K562 (cell line): ENCODE measurements around the gene CFAP73. TPM values are rescaled to one million over a fixed set of nuclear protein-coding genes. Genes with fewer than 3 reads are reported as not detected.
A peak's percentile ranks its signal among the peaks of the same experiment; 100 is the strongest.

ENCODE experiments used
- ATAC-seq: fragments of 200-7000 bp; cut with Tn5 transposase; 3 replicates; pipeline ENCODE4 v1.9.1; 2020; ENCODE audit warnings: moderate library complexity
- BruUV-seq: library from RNA; stranded (reverse); fragments of 400-500 nt; replicated peaks from 2 replicates; lab custom pipeline; 2021; lab: Mats Ljungman, UMichigan
- CTCF ChIA-PET: fragments of 300-600 bp; formaldehyde crosslinking; extraction: SDS; loops from one replicate; lab custom pipeline; 2021; ENCODE audit warnings: low intra/inter-chr PET ratio; lab: Yijun Ruan, JAX
- POLR2A ChIA-PET: fragments of 300-600, 350-650 bp; sonication (Branson Sonifier 250); formaldehyde crosslinking; extraction: SDS; loops from one replicate; lab custom pipeline; 2021; ENCODE audit warnings: antibody characterized with exemption, inconsistent platforms; lab: Yijun Ruan, JAX
- DNase-seq, 4 experiments: peaks; one replicate each; pipeline versions ENCODE4 v3.0.0 to v3.0.0-alpha.2; 2011 to 2018; ENCODE audit warnings: low spot score in 3 of 4, mixed read lengths in 3 of 4; ENCODE audit errors: extremely low read depth in 1 of 4
- FAIRE-seq: peaks from 2 replicates; lab custom pipeline; 2011; peaks lifted over from hg19 to GRCh38; lab: Jason Lieb, UNC
- H2AFZ ChIP-seq: 2 replicates; pipeline ENCODE4 v1.6.0; 2011; ENCODE audit warnings: low read depth, low read length, control low read depth, inconsistent platforms
- H3K27ac ChIP-seq: fragments of 200-600 bp; 3 replicates; pipeline ENCODE4 v1.8.0; 2011; ENCODE audit warnings: low read depth, mild to moderate bottlenecking, control low read depth, inconsistent platforms, low read length, moderate library complexity, mixed read lengths; ENCODE audit errors: extremely low read depth
- H3K27me3 ChIP-seq, 2 experiments: fragments of 300-600 bp in 1 of 2; 2 replicates in 1 of 2; 3 replicates in 1 of 2; pipeline versions ENCODE4 v1.6.0 to v1.8.0; 2011; ENCODE audit warnings: inconsistent platforms in 2 of 2, low read length in 2 of 2, mild to moderate bottlenecking in 1 of 2, mixed read lengths in 1 of 2, moderate library complexity in 1 of 2; ENCODE audit not compliant: control insufficient read depth in 2 of 2, insufficient read depth in 2 of 2
- H3K36me3 ChIP-seq: fragments of 300-600 bp; 3 replicates; pipeline ENCODE4 v1.8.0; 2011; ENCODE audit warnings: mild to moderate bottlenecking, low read length, inconsistent platforms; ENCODE audit not compliant: control insufficient read depth, insufficient read depth
- H3K4me1 ChIP-seq, 2 experiments: fragments of 200-600 bp in 1 of 2; replicated peaks in 1 of 2; 2 replicates in 1 of 2; 3 replicates in 1 of 2; pipeline versions ENCODE4 v1.5.1 to v1.8.0; 2011; ENCODE audit warnings: inconsistent platforms in 2 of 2, low read length in 2 of 2, mild to moderate bottlenecking in 1 of 2, mixed read lengths in 1 of 2, moderate library complexity in 1 of 2; ENCODE audit not compliant: control insufficient read depth in 2 of 2, insufficient read depth in 2 of 2
- H3K4me2 ChIP-seq: 2 replicates; pipeline ENCODE4 v1.6.1; 2011; ENCODE audit warnings: low read length, control low read depth, inconsistent platforms, mixed read lengths; ENCODE audit not compliant: insufficient read depth
- H3K4me3 ChIP-seq: fragments of 200-600 bp; sonication (generic), shearing (Covaris generic); 2 replicates; pipeline ENCODE4 v1.5.1; 2016; ENCODE audit warnings: control low read depth, inconsistent platforms
- H3K79me2 ChIP-seq: fragments of 200-600 bp; 3 replicates; pipeline ENCODE4 v1.8.0; 2011; ENCODE audit warnings: low read length, inconsistent platforms; ENCODE audit not compliant: control insufficient read depth, insufficient read depth
- H3K9ac ChIP-seq, 2 experiments: 2 replicates each; pipeline versions ENCODE4 v1.6.0 to v1.6.1; 2011; ENCODE audit warnings: low read depth in 2 of 2, low read length in 2 of 2, control low read depth in 1 of 2, inconsistent platforms in 1 of 2, mild to moderate bottlenecking in 1 of 2, mixed read lengths in 1 of 2; ENCODE audit not compliant: insufficient read depth in 1 of 2
- H3K9me1 ChIP-seq: one replicate; pipeline ENCODE4 v1.6.0; 2011; ENCODE audit warnings: inconsistent platforms, mild to moderate bottlenecking, low read length, moderate library complexity; ENCODE audit not compliant: control insufficient read depth, insufficient read depth
- H3K9me3 ChIP-seq: replicated peaks from 2 replicates; pipeline ENCODE4 v1.5.1; 2011; ENCODE audit warnings: low read depth, low read length, inconsistent platforms; ENCODE audit not compliant: control insufficient read depth, insufficient read depth
- H4K20me1 ChIP-seq: replicated peaks from 2 replicates; pipeline ENCODE4 v1.6.1; 2011; ENCODE audit warnings: low read length, inconsistent platforms, mixed read lengths; ENCODE audit not compliant: control insufficient read depth, insufficient read depth
- ATF7 ChIP-seq: fragments of 450-650 bp; IDR thresholded peaks from 2 replicates; pipeline ENCODE4 v1.7.1; 2014; ENCODE audit warnings: mild to moderate bottlenecking, moderate library complexity
- FOS ChIP-seq: IDR thresholded peaks from 3 replicates; pipeline ENCODE4 v1.6.1; 2011; ENCODE audit not compliant: insufficient read length; ENCODE audit errors: extremely low read depth
- HMGN3 ChIP-seq: IDR thresholded peaks from 2 replicates; pipeline ENCODE4 v1.6.1; 2011; ENCODE audit warnings: borderline replicate concordance, low read depth, mild to moderate bottlenecking, mixed read lengths, low read length; ENCODE audit not compliant: insufficient read length; ENCODE audit errors: extremely low read depth
- KDM1A ChIP-seq, 2 experiments: fragments of 450-650 bp; IDR thresholded peaks; 2 replicates each; pipeline ENCODE4 v1.6.1; 2016; ENCODE audit warnings: mild to moderate bottlenecking in 2 of 2
- NUFIP1 ChIP-seq: fragments of 450-650 bp; IDR thresholded peaks from 2 replicates; pipeline ENCODE4 v1.6.1; 2018; ENCODE audit not compliant: partially characterized antibody
- PPARD ChIP-seq: fragments of 250-450 bp; sonication (Bioruptor Pico); IDR thresholded peaks from 2 replicates; pipeline ENCODE4 v1.8.0; 2022; ENCODE audit warnings: inconsistent platforms, mild to moderate bottlenecking, moderate library complexity
- ZNF699 ChIP-seq: fragments of 250-450 bp; sonication (Bioruptor Pico); IDR thresholded peaks from 2 replicates; pipeline ENCODE4 v1.8.0; 2021; ENCODE audit warnings: mild to moderate bottlenecking, moderate library complexity; ENCODE audit not compliant: insufficient replicate concordance
- WGBS: fragments of 100-300 bp; shearing (Covaris generic); methylation state at CpG from one replicate; pipeline ENCODE4 v1.1.6; 2016; ENCODE audit warnings: low coverage, mixed read lengths; ENCODE audit not compliant: insufficient coverage; ENCODE audit errors: missing lambda C conversion rate; 5-methylcytosine and 5-hydroxymethylcytosine counted together
- in situ Hi-C: fragments of 300-500 bp; cut with MboI; formaldehyde crosslinking; loops from 4 replicates; pipeline ENCODE4 v1.15.0; 2018; ENCODE audit warnings: inconsistent platforms, mixed read lengths
- intact Hi-C: fragments of 100-400 bp; cut with micrococcal nuclease; formaldehyde crosslinking; loops from 2 replicates; pipeline ENCODE4 v1.14.2; 2022
- polyA plus RNA-seq, 8 experiments: library from polyadenylated mRNA; depleted of rRNA in 4 of 8; stranded (reverse) in 5 of 8; unstranded in 3 of 8; fragments of >200 nt; fragmentation: Nextera tagmentation in 2 of 8; fragmentation: Illumina TruSeq in 1 of 8; extraction: Ambion mirVana in 2 of 8; extraction: Trizol in 1 of 8; gene quantifications; 2 replicates each; pipeline versions ENCODE4 v1.2.1 to v1.2.3, GENCODE V29; 2011 to 2014; ENCODE audit warnings: inconsistent platforms in 1 of 8, missing spikeins in 1 of 8
- total RNA-seq, 7 experiments: library from RNA; depleted of rRNA in 6 of 7; stranded (reverse); fragments of >200 nt in 6 of 7; fragmentation: Illumina TruSeq in 2 of 7; extraction: Trizol in 2 of 7; gene quantifications; 2 replicates each; pipeline versions ENCODE4 v1.2.1 to v1.2.3, GENCODE V29; 2011 to 2021; ENCODE audit warnings: low replicate concordance in 1 of 7
- TF ChIP-seq, protein P1 (sequence below): sonication (generic); formaldehyde crosslinking; IDR thresholded peaks from 2 replicates; pipeline ENCODE4 v1.8.1; 2023; ENCODE audit warnings: mild to moderate bottlenecking, missing genetic modification reagents, moderate library complexity
- TF ChIP-seq, protein P2 (sequence below), 3 experiments: fragments of 200-800 bp in 1 of 3; fragments of 250-450 bp in 1 of 3; fragments of 450-650 bp in 1 of 3; sonication (Bioruptor Pico) in 1 of 3; sonication (Bioruptor generic) in 1 of 3; formaldehyde crosslinking in 1 of 3; IDR thresholded peaks; 2 replicates each; pipeline versions ENCODE4 v1.6.1 to v1.8.0; 2016 to 2022; ENCODE audit warnings: mild to moderate bottlenecking in 2 of 3, missing genetic modification characterization in 2 of 3, missing compliant biosample characterization in 1 of 3, moderate library complexity in 1 of 3
- TF ChIP-seq, protein P3 (sequence below): IDR thresholded peaks from 2 replicates; pipeline ENCODE4 v1.6.1; 2011; ENCODE audit warnings: borderline replicate concordance, low read depth, mild to moderate bottlenecking, moderate library complexity, low read length; ENCODE audit not compliant: insufficient read depth, poor library complexity, severe bottlenecking
- TF ChIP-seq, protein P4 (sequence below): fragments of 250-450 bp; sonication (Bioruptor Pico); IDR thresholded peaks from 2 replicates; pipeline ENCODE4 v1.4.0; 2020

CFAP73 gene
- total and polyA plus RNA-seq, 9 of the 15 experiments (the other 6 are each of a cell fraction or from before 2014, with no cell fraction given): not detected

DNA sequence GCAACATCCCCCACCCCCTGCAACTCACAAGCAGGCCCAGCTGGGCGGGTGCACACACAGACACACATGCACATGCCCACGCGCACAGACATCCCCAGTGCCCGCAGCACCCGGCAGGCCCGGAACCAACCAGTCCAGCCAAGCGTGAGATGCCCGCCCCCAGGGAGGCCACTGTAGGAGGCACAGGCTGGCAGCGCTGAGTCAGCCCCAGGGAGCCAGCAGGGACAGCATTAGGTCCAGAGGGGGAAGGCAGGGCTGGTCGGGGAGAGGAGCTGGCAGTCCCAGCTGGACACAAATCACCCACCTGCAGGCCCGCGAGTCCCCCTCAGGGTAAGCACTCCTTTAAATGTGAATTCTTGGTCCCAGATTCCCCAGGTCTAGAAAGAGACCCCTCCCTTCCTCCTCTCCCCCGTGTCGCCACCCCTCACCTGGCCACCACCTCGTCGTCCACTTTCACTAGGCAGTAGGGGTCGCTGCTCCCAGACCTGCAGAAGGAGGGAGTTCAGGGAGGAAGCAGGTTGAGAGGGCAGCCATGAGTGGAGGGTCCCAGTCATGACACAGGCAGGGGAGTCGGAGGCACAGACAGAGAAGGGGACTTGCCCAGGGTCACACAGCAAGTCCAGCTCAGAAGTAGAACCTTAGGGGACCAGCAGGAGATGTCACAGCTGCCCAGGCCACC, 18.9 kb upstream of the CFAP73 start:
- Histone ChIP-seq H3K9me1 (no peaks in the 10 kb centered on the region), H4K20me1 (no peaks in the 10 kb centered on the region; the same call in 1 of the 2 replicates), H3K79me2 (no peaks in the 10 kb centered on the region), H3K27me3 (peaks cover 0 to 7% of the 10 kb centered on the region in 2 experiments; a peak in 2 of 5 replicates), H3K4me1 (peaks cover 0 to 25% of the 10 kb centered on the region in 2 experiments; a peak in 2 of 5 replicates), H3K4me2 (no peak overlapping the region), H2AFZ (no peak overlapping the region), H3K27ac (no peak overlapping the region), H3K9me3 (no peaks in the 10 kb centered on the region), H3K9ac (peak overlapping the region in 1 of 2 experiments; percentile 27; a peak in 1 of 4 replicates), H3K36me3 (no peaks in the 10 kb centered on the region), H3K4me3 (no peak overlapping the region)
- peak; percentile 71 for ATAC-seq
- BruUV-seq: no TSS peak
- ChIA-PET POLR2A (interaction anchor here (0.5 to 1.0 kb wide), 3 partner anchors 111 to 782 kb away, joined by 3 to 5 read pairs (median 3); no protein-coding TSS in a partner anchor), CTCF (no interaction called here)
- WGBS: 4% methylated on average over 16 of the region's 18 CpGs
- peak; percentile 46 for FAIRE-seq
- DNase-seq: peak in 3 of 4 experiments; percentile 27 to 41 (median 40)
- intact Hi-C loops: no loop called here
- in situ Hi-C loops: no loop called here
- TF ChIP-seq KDM1A (IDR thresholded peaks at IDR 0.05) (no peak), ZNF699 (CRISPR knock-in tag) (no peak), HMGN3 (no peak), ATF7 (no peak), FOS (no peak), NUFIP1 (no peak), PPARD (no peak)
- TF ChIP-seq, protein P1, sequence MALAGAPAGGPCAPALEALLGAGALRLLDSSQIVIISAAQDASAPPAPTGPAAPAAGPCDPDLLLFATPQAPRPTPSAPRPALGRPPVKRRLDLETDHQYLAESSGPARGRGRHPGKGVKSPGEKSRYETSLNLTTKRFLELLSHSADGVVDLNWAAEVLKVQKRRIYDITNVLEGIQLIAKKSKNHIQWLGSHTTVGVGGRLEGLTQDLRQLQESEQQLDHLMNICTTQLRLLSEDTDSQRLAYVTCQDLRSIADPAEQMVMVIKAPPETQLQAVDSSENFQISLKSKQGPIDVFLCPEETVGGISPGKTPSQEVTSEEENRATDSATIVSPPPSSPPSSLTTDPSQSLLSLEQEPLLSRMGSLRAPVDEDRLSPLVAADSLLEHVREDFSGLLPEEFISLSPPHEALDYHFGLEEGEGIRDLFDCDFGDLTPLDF (CRISPR knock-in tag): no peak
- TF ChIP-seq, protein P2, sequence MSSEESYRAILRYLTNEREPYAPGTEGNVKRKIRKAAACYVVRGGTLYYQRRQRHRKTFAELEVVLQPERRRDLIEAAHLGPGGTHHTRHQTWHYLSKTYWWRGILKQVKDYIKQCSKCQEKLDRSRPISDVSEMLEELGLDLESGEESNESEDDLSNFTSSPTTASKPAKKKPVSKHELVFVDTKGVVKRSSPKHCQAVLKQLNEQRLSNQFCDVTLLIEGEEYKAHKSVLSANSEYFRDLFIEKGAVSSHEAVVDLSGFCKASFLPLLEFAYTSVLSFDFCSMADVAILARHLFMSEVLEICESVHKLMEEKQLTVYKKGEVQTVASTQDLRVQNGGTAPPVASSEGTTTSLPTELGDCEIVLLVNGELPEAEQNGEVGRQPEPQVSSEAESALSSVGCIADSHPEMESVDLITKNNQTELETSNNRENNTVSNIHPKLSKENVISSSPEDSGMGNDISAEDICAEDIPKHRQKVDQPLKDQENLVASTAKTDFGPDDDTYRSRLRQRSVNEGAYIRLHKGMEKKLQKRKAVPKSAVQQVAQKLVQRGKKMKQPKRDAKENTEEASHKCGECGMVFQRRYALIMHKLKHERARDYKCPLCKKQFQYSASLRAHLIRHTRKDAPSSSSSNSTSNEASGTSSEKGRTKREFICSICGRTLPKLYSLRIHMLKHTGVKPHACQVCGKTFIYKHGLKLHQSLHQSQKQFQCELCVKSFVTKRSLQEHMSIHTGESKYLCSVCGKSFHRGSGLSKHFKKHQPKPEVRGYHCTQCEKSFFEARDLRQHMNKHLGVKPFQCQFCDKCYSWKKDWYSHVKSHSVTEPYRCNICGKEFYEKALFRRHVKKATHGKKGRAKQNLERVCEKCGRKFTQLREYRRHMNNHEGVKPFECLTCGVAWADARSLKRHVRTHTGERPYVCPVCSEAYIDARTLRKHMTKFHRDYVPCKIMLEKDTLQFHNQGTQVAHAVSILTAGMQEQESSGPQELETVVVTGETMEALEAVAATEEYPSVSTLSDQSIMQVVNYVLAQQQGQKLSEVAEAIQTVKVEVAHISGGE (CRISPR knock-in tag; IDR thresholded peaks at IDR 0.05): 0 out of 6 replicates have a peak, but pooled peaks of 1 of the 3 experiments have one; percentile 45
- TF ChIP-seq, protein P3, sequence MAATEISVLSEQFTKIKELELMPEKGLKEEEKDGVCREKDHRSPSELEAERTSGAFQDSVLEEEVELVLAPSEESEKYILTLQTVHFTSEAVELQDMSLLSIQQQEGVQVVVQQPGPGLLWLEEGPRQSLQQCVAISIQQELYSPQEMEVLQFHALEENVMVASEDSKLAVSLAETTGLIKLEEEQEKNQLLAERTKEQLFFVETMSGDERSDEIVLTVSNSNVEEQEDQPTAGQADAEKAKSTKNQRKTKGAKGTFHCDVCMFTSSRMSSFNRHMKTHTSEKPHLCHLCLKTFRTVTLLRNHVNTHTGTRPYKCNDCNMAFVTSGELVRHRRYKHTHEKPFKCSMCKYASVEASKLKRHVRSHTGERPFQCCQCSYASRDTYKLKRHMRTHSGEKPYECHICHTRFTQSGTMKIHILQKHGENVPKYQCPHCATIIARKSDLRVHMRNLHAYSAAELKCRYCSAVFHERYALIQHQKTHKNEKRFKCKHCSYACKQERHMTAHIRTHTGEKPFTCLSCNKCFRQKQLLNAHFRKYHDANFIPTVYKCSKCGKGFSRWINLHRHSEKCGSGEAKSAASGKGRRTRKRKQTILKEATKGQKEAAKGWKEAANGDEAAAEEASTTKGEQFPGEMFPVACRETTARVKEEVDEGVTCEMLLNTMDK: peak; percentile 40
- TF ChIP-seq, protein P4, sequence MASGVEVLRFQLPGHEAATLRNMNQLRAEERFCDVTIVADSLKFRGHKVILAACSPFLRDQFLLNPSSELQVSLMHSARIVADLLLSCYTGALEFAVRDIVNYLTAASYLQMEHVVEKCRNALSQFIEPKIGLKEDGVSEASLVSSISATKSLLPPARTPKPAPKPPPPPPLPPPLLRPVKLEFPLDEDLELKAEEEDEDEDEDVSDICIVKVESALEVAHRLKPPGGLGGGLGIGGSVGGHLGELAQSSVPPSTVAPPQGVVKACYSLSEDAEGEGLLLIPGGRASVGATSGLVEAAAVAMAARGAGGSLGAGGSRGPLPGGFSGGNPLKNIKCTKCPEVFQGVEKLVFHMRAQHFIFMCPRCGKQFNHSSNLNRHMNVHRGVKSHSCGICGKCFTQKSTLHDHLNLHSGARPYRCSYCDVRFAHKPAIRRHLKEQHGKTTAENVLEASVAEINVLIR (CRISPR knock-in tag): no peak
